Body of pancreas (tissue), 4 donors: Measurements from ENCODE around the gene PARM1.

ENCODE experiments used
- CTCF ChIP-seq, 7 experiments: fragments of 450-650 bp in 4 of 7; fragments of 200-600 bp in 3 of 7; sonication (generic) in 3 of 7; IDR thresholded peaks; one replicate each; pipeline ENCODE4 v1.5.1; 2016 to 2019; ENCODE audit warnings: antibody characterized with exemption in 7 of 7
- POLR2A ChIP-seq, 3 donors: fragments of 450-650 bp; IDR thresholded peaks; one replicate each; pipeline ENCODE4 v1.6.1; 2016; ENCODE audit warnings: antibody characterized with exemption in 3 of 3, mild to moderate bottlenecking in 2 of 3

GRCh38 chr4:74971862-74972261, 38.9 kb downstream of the PARM1 start:
- TF ChIP-seq CTCF (IDR thresholded peaks at IDR 0.05) (no peak), POLR2A (IDR thresholded peaks at IDR 0.05) (no peak)
